ENCODE measurements around the gene ZNF433. TPM values are rescaled to one million over a fixed set of nuclear protein-coding genes. Genes with fewer than 3 reads are reported as not detected.

Gene ZNF433
- total RNA-seq, 1 donor from 2014 or later, result 3.7 TPM

- no peak for DNase-seq (ENCODE audit: extremely low spot score in 2 of 2)
- intact Hi-C loops (cut with DNase I), result no loop called here
- Histone ChIP-seq H3K27me3 (no peaks in the 10 kb centered on the region), H3K4me1 (peaks cover 12% of the 10 kb centered on the region), H3K27ac (no peak overlapping the region), H3K36me3 (no peaks in the 10 kb centered on the region), H3K9me3 (no peaks in the 10 kb centered on the region), H3K4me3 (no peak overlapping the region)
- TF ChIP-seq POLR2AphosphoS5 (IDR thresholded peaks at IDR 0.05; ENCODE audit: insufficient read depth in 1 of 2, low read depth in 1 of 2), result no peak
- no peak for TF ChIP-seq POLR2A (IDR thresholded peaks at IDR 0.05)
- no peak for TF ChIP-seq CTCF (IDR thresholded peaks at IDR 0.05)
Measured at GRCh38 chr19:11970174-11970573, 65.3 kb downstream of the ZNF433 start.

- peak in 1 of 2 donors; percentile 92 for DNase-seq (ENCODE audit: extremely low spot score in 2 of 2)
- intact Hi-C loops (cut with DNase I), result loop anchor here (10.0 kb wide), 1 partner anchor 170 kb away; no protein-coding TSS in a partner anchor
- TF ChIP-seq POLR2AphosphoS5 (IDR thresholded peaks at IDR 0.05; ENCODE audit: insufficient read depth in 1 of 2, low read depth in 1 of 2) (peak; percentile 89 to 92), CTCF (IDR thresholded peaks at IDR 0.05) (peak in 1 of 3 experiments; percentile 15), POLR2A (IDR thresholded peaks at IDR 0.05) (no peak)
Measured at GRCh38 chr19:11964858-11965645, 70.4 kb downstream of the ZNF433 start, which contains the start of gene ZNF763. Gene ZNF763, plus strand, starts transcription at chr19:11965040. Its CDS starts 169 bp downstream, at chr19:11965209.

More at GRCh38 chr19:11964858-11965645, 70.4 kb downstream of the ZNF433 start, which contains the start of gene ZNF763:
- Histone ChIP-seq H3K27me3 (no peaks in the 10 kb centered on the region), H3K27ac (peak within 1 kb of the TSS; percentile 97), H3K9me3 (no peaks in the 10 kb centered on the region), H3K4me3 (peak within 1 kb of the TSS; percentile 69 to 85), H3K36me3 (no peaks in the 10 kb centered on the region), H3K4me1 (peaks cover 23% of the 10 kb centered on the region)

Small RNAs within 50 kb of the gene (small RNA-seq; reads per million reads assigned to genes)
- gene RNA5SP464 (not detected), gene RNA5SP465 (not detected), gene RNA5SP466 (not detected)

Other genes starting within 250 kb of the ZNF433 start
- gene ZNF491, start 237.2 kb downstream of the ZNF433 start, total RNA-seq, result 5.2 TPM
- gene ZNF440, start 221.4 kb downstream of the ZNF433 start, total RNA-seq, result 21.4 TPM
- 5.9 TPM for gene ZNF439, start 187.0 kb downstream of the ZNF433 start, total RNA-seq
- 12.3 TPM for gene ZNF69, start 147.9 kb downstream of the ZNF433 start, total RNA-seq
- gene ZNF700, start 110.6 kb downstream of the ZNF433 start, total RNA-seq, result 14.7 TPM
- 2.9 TPM for gene ZNF763, start 70.6 kb downstream of the ZNF433 start, total RNA-seq
- 0.49 TPM for gene ZNF878, start 17.3 kb upstream of the ZNF433 start, total RNA-seq
- gene ZNF844, start 29.1 kb upstream of the ZNF433 start, total RNA-seq, result 7.4 TPM
- gene ZNF20, start 104.7 kb upstream of the ZNF433 start, total RNA-seq, result 1.5 TPM
- 6.6 TPM for gene ZNF625, start 121.1 kb upstream of the ZNF433 start, total RNA-seq
- gene ZNF136, start 127.4 kb upstream of the ZNF433 start, total RNA-seq, result 8.1 TPM

All from vagina (tissue), 2 donors.